Measurements from ENCODE around the gene SMIM31.

GRCh38 chr4:164734484-164734883 is 19.4 kb upstream of the SMIM31 start:
- TF ChIP-seq CTCF (IDR thresholded peaks at IDR 0.05) (no peak), POLR2A (IDR thresholded peaks at IDR 0.05) (no peak)
